GM12801 (cell line): Measurements from ENCODE around the gene PLCL1.

ENCODE experiments used
- CTCF ChIP-seq: IDR thresholded peaks from one replicate; pipeline ENCODE4 v1.5.1; 2011; ENCODE audit warnings: control low read depth; ENCODE audit not compliant: insufficient read length; ENCODE audit errors: extremely low read depth

PLCL1 gene

GRCh38 chr2:197838036-197838435 is 33.6 kb downstream of the PLCL1 start:
- no peak for TF ChIP-seq CTCF

- no peak for TF ChIP-seq CTCF
Observed at GRCh38 chr2:197838579-197838978, 34.2 kb downstream of the PLCL1 start.

GRCh38 chr2:197839327-197839726 is 34.9 kb downstream of the PLCL1 start:
- no peak for TF ChIP-seq CTCF

- TF ChIP-seq CTCF, result no peak
Observed at GRCh38 chr2:197839856-197840255, 35.5 kb downstream of the PLCL1 start.

GRCh38 chr2:197846128-197846527 is 41.7 kb downstream of the PLCL1 start:
- no peak for TF ChIP-seq CTCF

- TF ChIP-seq CTCF, result no peak
Observed at GRCh38 chr2:197846777-197847176, 42.4 kb downstream of the PLCL1 start.

GRCh38 chr2:197847651-197848401 is 43.4 kb downstream of the PLCL1 start:
- no peak for TF ChIP-seq CTCF
